H1 (cell line): Measurements from ENCODE around the gene NRBF2. TPM values are rescaled to one million over a fixed set of nuclear protein-coding genes. Genes with fewer than 3 reads are reported as not detected.

Experiments
- CTCF ChIA-PET: fragments of 300-600 bp; sonication (Branson Sonifier 250); formaldehyde crosslinking; loops from one replicate; lab custom pipeline; 2021; ENCODE audit not compliant: partially characterized antibody; lab: Charles Lee
- POLR2A ChIA-PET: fragments of 300-600 bp; sonication (Branson Sonifier 250); formaldehyde crosslinking; loops from one replicate; lab custom pipeline; 2021; ENCODE audit warnings: inconsistent platforms; ENCODE audit not compliant: partially characterized antibody; lab: Charles Lee
- DNase-seq, 2 experiments: peaks; one replicate each; pipeline versions ENCODE4 v3.0.0 to v3.0.0-alpha.2; 2010 to 2022; ENCODE audit warnings: low spot score in 2 of 2, low read depth in 1 of 2, mixed read lengths in 1 of 2
- FAIRE-seq: peaks from 2 replicates; lab custom pipeline; 2011; peaks lifted over from hg19 to GRCh38; lab: Jason Lieb, UNC
- H2AFZ ChIP-seq: 2 replicates; pipeline ENCODE4 v1.8.1; 2012; ENCODE audit warnings: low read length, inconsistent platforms
- H2AK5ac ChIP-seq: 2 replicates; pipeline ENCODE4 v1.6.1; 2013; ENCODE audit warnings: low read depth, low read length
- H2BK120ac ChIP-seq: replicated peaks from 2 replicates; pipeline ENCODE3; 2013; ENCODE audit warnings: low read depth, low read length, inconsistent platforms
- H2BK12ac ChIP-seq: 2 replicates; pipeline ENCODE4 v1.6.1; 2013; ENCODE audit warnings: low read depth, low read length
- H2BK15ac ChIP-seq: 2 replicates; pipeline ENCODE4 v1.6.1; 2013; ENCODE audit warnings: low read length
- H2BK20ac ChIP-seq: 2 replicates; pipeline ENCODE4 v1.6.1; 2013; ENCODE audit warnings: low read length
- H2BK5ac ChIP-seq: 2 replicates; pipeline ENCODE4 v1.6.1; 2013; ENCODE audit warnings: low read depth, low read length
- H3K14ac ChIP-seq: 2 replicates; pipeline ENCODE4 v1.6.1; 2013; ENCODE audit warnings: inconsistent platforms; ENCODE audit not compliant: insufficient read length
- H3K18ac ChIP-seq: 2 replicates; pipeline ENCODE4 v1.6.1; 2013; ENCODE audit warnings: low read length; ENCODE audit errors: extremely low read depth
- H3K23ac ChIP-seq: 2 replicates; pipeline ENCODE4 v1.6.1; 2013; ENCODE audit warnings: inconsistent platforms; ENCODE audit not compliant: insufficient read length
- H3K23me2 ChIP-seq: 2 replicates; pipeline ENCODE4 v1.6.1; 2013; ENCODE audit warnings: low read depth, low read length
- H3K27ac ChIP-seq: 2 replicates; pipeline ENCODE4 v1.6.1; 2011; ENCODE audit warnings: low read depth, low read length, inconsistent platforms
- H3K27me3 ChIP-seq, 4 experiments: replicated peaks in 1 of 4; 1 replicate in 1 of 4; 2 replicates in 3 of 4; pipeline versions ENCODE4 v1.6.1 to v1.8.1; 2011 to 2013; ENCODE audit warnings: low read length in 3 of 4, mild to moderate bottlenecking in 3 of 4, inconsistent platforms in 2 of 4, mixed read lengths in 2 of 4, moderate library complexity in 1 of 4; ENCODE audit not compliant: control insufficient read depth in 3 of 4, insufficient read depth in 3 of 4; ENCODE audit errors: extremely low read depth in 1 of 4
- H3K36me3 ChIP-seq, 4 experiments: 2 replicates each; pipeline versions ENCODE4 v1.6.1 to v1.8.1; 2011 to 2013; ENCODE audit warnings: mild to moderate bottlenecking in 4 of 4, low read length in 3 of 4, moderate library complexity in 2 of 4, control low read depth in 1 of 4, inconsistent platforms in 1 of 4; ENCODE audit not compliant: insufficient read depth in 4 of 4, control insufficient read depth in 2 of 4
- H3K4ac ChIP-seq: replicated peaks from 2 replicates; pipeline ENCODE3; 2013; ENCODE audit warnings: low read length, low read depth, mixed read lengths, inconsistent platforms; ENCODE audit not compliant: insufficient read length
- H3K4me1 ChIP-seq, 4 experiments: replicated peaks in 1 of 4; 1 replicate in 1 of 4; 2 replicates in 3 of 4; pipeline versions ENCODE4 v1.6.1 to v1.8.1; 2011 to 2013; ENCODE audit warnings: low read length in 3 of 4, inconsistent platforms in 2 of 4, mixed read lengths in 1 of 4; ENCODE audit not compliant: insufficient read depth in 4 of 4, control insufficient read depth in 3 of 4
- H3K4me2 ChIP-seq, 2 experiments: 2 replicates each; pipeline versions ENCODE4 v1.6.1 to v1.8.1; 2011 to 2013; ENCODE audit warnings: low read depth in 2 of 2, low read length in 2 of 2, control low read depth in 1 of 2, inconsistent platforms in 1 of 2, mild to moderate bottlenecking in 1 of 2; ENCODE audit not compliant: insufficient read depth in 1 of 2
- H3K4me3 ChIP-seq, 4 experiments: fragments of 200-600, 300-600 bp in 1 of 4; sonication (generic), shearing (Covaris generic), sonication (Bioruptor Twin) in 1 of 4; 2 replicates each; pipeline versions ENCODE4 v1.5.1 to v1.8.1; 2011 to 2016; ENCODE audit warnings: low read length in 4 of 4, low read depth in 3 of 4, control low read depth in 2 of 4, inconsistent platforms in 2 of 4, mild to moderate bottlenecking in 2 of 4, mixed read lengths in 1 of 4, moderate library complexity in 1 of 4; ENCODE audit not compliant: insufficient read depth in 2 of 4; ENCODE audit errors: extremely low read depth in 1 of 4
- H3K56ac ChIP-seq: replicated peaks from 2 replicates; pipeline ENCODE3; 2013; ENCODE audit warnings: low read depth, mild to moderate bottlenecking, mixed read lengths, low read length, inconsistent platforms; ENCODE audit not compliant: insufficient read length
- H3K79me1 ChIP-seq: 2 replicates; pipeline ENCODE4 v1.6.1; 2013; ENCODE audit warnings: low read depth, low read length, control low read depth
- H3K79me2 ChIP-seq, 2 experiments: 2 replicates each; pipeline versions ENCODE4 v1.6.1 to v1.8.1; 2012 to 2013; ENCODE audit warnings: low read length in 2 of 2, mild to moderate bottlenecking in 2 of 2, inconsistent platforms in 1 of 2; ENCODE audit not compliant: insufficient read depth in 2 of 2, control insufficient read depth in 1 of 2
- H3K9ac ChIP-seq, 4 experiments: replicated peaks in 1 of 4; 1 replicate in 1 of 4; 2 replicates in 3 of 4; pipeline versions ENCODE4 v1.6.1 to v1.8.1; 2011 to 2013; ENCODE audit warnings: low read depth in 3 of 4, low read length in 3 of 4, control low read depth in 2 of 4, mild to moderate bottlenecking in 2 of 4, moderate library complexity in 2 of 4, inconsistent platforms in 1 of 4; ENCODE audit errors: extremely low read depth in 1 of 4
- H3K9me3 ChIP-seq, 2 experiments: 2 replicates each; pipeline versions ENCODE4 v1.6.1 to v1.8.1; 2012 to 2013; ENCODE audit warnings: mild to moderate bottlenecking in 2 of 2, moderate library complexity in 2 of 2, control low read depth in 1 of 2, inconsistent platforms in 1 of 2, low read depth in 1 of 2, low read length in 1 of 2, mixed read lengths in 1 of 2; ENCODE audit not compliant: insufficient read depth in 2 of 2
- H4K20me1 ChIP-seq, 2 experiments: replicated peaks in 1 of 2; 2 replicates each; pipeline versions ENCODE3 to v1.8.1; 2011 to 2013; ENCODE audit warnings: inconsistent platforms in 2 of 2, low read length in 2 of 2, mild to moderate bottlenecking in 1 of 2; ENCODE audit not compliant: insufficient read depth in 2 of 2, control insufficient read depth in 1 of 2
- H4K5ac ChIP-seq: 2 replicates; pipeline ENCODE4 v1.6.1; 2013; ENCODE audit warnings: low read length, low read depth, mixed read lengths, inconsistent platforms; ENCODE audit not compliant: insufficient read length
- H4K8ac ChIP-seq: 2 replicates; pipeline ENCODE4 v1.8.0; 2013; ENCODE audit warnings: mild to moderate bottlenecking, moderate library complexity, low read length, inconsistent platforms; ENCODE audit not compliant: insufficient read depth; ENCODE audit errors: extremely low read depth
- H4K91ac ChIP-seq: replicated peaks from 2 replicates; pipeline ENCODE3; 2013; ENCODE audit warnings: low read length, mixed read lengths, inconsistent platforms; ENCODE audit not compliant: insufficient read length
- ASH2L ChIP-seq: fragments of 200-600, 300-600 bp; sonication (generic); IDR thresholded peaks from one replicate; pipeline ENCODE4 v1.7.1; 2017; ENCODE audit warnings: low read length
- BACH1 ChIP-seq: IDR thresholded peaks from 2 replicates; pipeline ENCODE4 v1.6.1; 2012; ENCODE audit warnings: low read length, improper control_type of control experiment
- BRCA1 ChIP-seq: IDR thresholded peaks from 2 replicates; pipeline ENCODE4 v1.6.1; 2012; ENCODE audit warnings: low read depth, low read length, improper control_type of control experiment
- CEBPB ChIP-seq: IDR thresholded peaks from 2 replicates; pipeline ENCODE4 v1.6.1; 2012; ENCODE audit warnings: low read depth, low read length
- CHD1 ChIP-seq: IDR thresholded peaks from 2 replicates; pipeline ENCODE4 v1.6.1; 2012; ENCODE audit warnings: low read depth, low read length, improper control_type of control experiment
- EGR1 ChIP-seq: IDR thresholded peaks from 2 replicates; pipeline ENCODE4 v1.6.1; 2011; ENCODE audit warnings: low read depth, low read length, borderline replicate concordance
- EZH2 ChIP-seq: fragments of 200-600 bp; sonication (generic); IDR thresholded peaks from 2 replicates; pipeline ENCODE4 v1.7.1; 2012; ENCODE audit warnings: low read depth, mild to moderate bottlenecking, moderate library complexity, low read length, inconsistent platforms; ENCODE audit not compliant: severe bottlenecking
- HDAC2 ChIP-seq, 2 experiments: fragments of 300-600 bp in 1 of 2; sonication (generic) in 1 of 2; IDR thresholded peaks; 2 replicates each; pipeline ENCODE4 v1.6.1; 2011 to 2012; ENCODE audit warnings: low read depth in 2 of 2, low read length in 2 of 2, mild to moderate bottlenecking in 2 of 2, moderate library complexity in 2 of 2, borderline replicate concordance in 1 of 2, inconsistent platforms in 1 of 2
- HDAC6 ChIP-seq: IDR thresholded peaks from one replicate; pipeline ENCODE4 v1.7.1; 2012; ENCODE audit warnings: low read depth, mild to moderate bottlenecking, inconsistent platforms, low read length, moderate library complexity
- KDM4A ChIP-seq: IDR thresholded peaks from one replicate; pipeline ENCODE4 v1.7.1; 2012; ENCODE audit warnings: low read depth, mild to moderate bottlenecking, moderate library complexity, low read length, inconsistent platforms; ENCODE audit not compliant: severe bottlenecking
- SIRT6 ChIP-seq: IDR thresholded peaks from one replicate; pipeline ENCODE4 v1.7.1; 2012; ENCODE audit warnings: low read length, inconsistent platforms
- SP2 ChIP-seq: IDR thresholded peaks from 2 replicates; pipeline ENCODE4 v1.6.1; 2012; ENCODE audit warnings: mild to moderate bottlenecking, low read length, inconsistent platforms
- TAF7 ChIP-seq: optimal IDR thresholded peaks from 2 replicates; pipeline ENCODE3; 2011; ENCODE audit warnings: low read depth, mild to moderate bottlenecking, inconsistent platforms, low read length, moderate library complexity, borderline replicate concordance
- polyA plus RNA-seq, 7 experiments: library from polyadenylated mRNA; depleted of rRNA in 3 of 7; stranded (reverse) in 5 of 7; unstranded in 2 of 7; fragments of >200 nt in 5 of 7; fragments of 200-250 nt in 2 of 7; gene quantifications; 1 replicate in 5 of 7; 2 replicates in 1 of 7; 4 replicates in 1 of 7; pipeline versions ENCODE4 v1.2.1 to v1.2.3, GENCODE V29; 2011 to 2013; ENCODE audit warnings: missing spikeins in 2 of 7, mixed read lengths in 2 of 7
- total RNA-seq: library from RNA; stranded (reverse); fragmentation: NEBNext Ultra II Directional; extraction: Animal tissue kit (Norgen Biotek cat#: 25700); gene quantifications from 2 replicates; pipeline ENCODE4 v1.2.1, GENCODE V29; 2021

NRBF2 gene
- total and polyA plus RNA-seq, 2 of the 8 experiments (the other 6 are each of a cell fraction or from before 2014, with no cell fraction given): 11.0 to 29.9 TPM

- H3K27ac ChIP-seq: no peak overlapping the region
These were observed 12.7 kb downstream of the NRBF2 start for GRCh38 chr10:63145782-63146181.

More at GRCh38 chr10:63145782-63146181, 12.7 kb downstream of the NRBF2 start:
- Histone ChIP-seq H3K9ac (no peak overlapping the region), H2BK20ac (no peak overlapping the region), H2BK5ac (no peak overlapping the region), H3K14ac (no peak overlapping the region), H4K91ac (no peak overlapping the region), H4K5ac (no peak overlapping the region), H2BK15ac (no peak overlapping the region), H4K20me1 (peaks cover 2 to 6% of the 10 kb centered on the region in 2 experiments), H3K36me3 (peaks cover 0 to 5% (median 0%) of the 10 kb centered on the region in 4 experiments; a peak in 1 of 8 replicates), H3K18ac (no peak overlapping the region), H3K4me2 (no peak overlapping the region), H3K23ac (no peak overlapping the region), H4K8ac (no peak overlapping the region), H2BK120ac (no peak overlapping the region), H3K4me1 (no peaks in the 10 kb centered on the region; a peak in 1 of 7 replicates), H3K79me1 (0 out of 2 replicates have a peak, but pooled peaks cover 1% of the 10 kb centered on the region), H2AK5ac (no peak overlapping the region), H3K4ac (no peak overlapping the region), H2AFZ (no peak overlapping the region), H3K56ac (no peak overlapping the region), H2BK12ac (no peak overlapping the region), H3K9me3 (no peaks in the 10 kb centered on the region), H3K4me3 (no peak overlapping the region), H3K23me2 (no peaks in the 10 kb centered on the region), H3K27me3 (no peaks in the 10 kb centered on the region), H3K79me2 (peaks cover 0 to 82% of the 10 kb centered on the region in 2 experiments; a peak in 3 of 4 replicates)
- ChIA-PET CTCF (interaction anchor here (0.6 to 2.7 kb wide), 7 partner anchors 9 to 308 kb away, joined by 3 to 31 read pairs (median 4); no protein-coding TSS in a partner anchor), POLR2A (interaction anchor here (0.6 to 3.4 kb wide), 3 partner anchors 9 to 50 kb away, joined by 3 to 19 read pairs (median 9); partner anchors contain the start of gene NRBF2)
- no peak for TF ChIP-seq SIRT6
- TF ChIP-seq BACH1: no peak
- TF ChIP-seq SP2: no peak
- TF ChIP-seq KDM4A: no peak
- no peak for TF ChIP-seq BRCA1
- no peak for TF ChIP-seq TAF7
- TF ChIP-seq HDAC6: no peak
- no peak for TF ChIP-seq EGR1
- no peak for TF ChIP-seq CEBPB
- no peak for TF ChIP-seq HDAC2 (IDR thresholded peaks at IDR 0.05; ENCODE audit: borderline replicate concordance in 1 of 2, low read depth in 2 of 2, low read length in 2 of 2)
- no peak for TF ChIP-seq ASH2L
- TF ChIP-seq CHD1: no peak
- TF ChIP-seq EZH2: no peak
- DNase-seq (no peak), FAIRE-seq (no peak)
